ENCODE data around the gene KTI12. TPM values are rescaled to one million over a fixed set of nuclear protein-coding genes. Genes with fewer than 3 reads are reported as not detected.
"Not testable (repeated sequence)": the region's sequence is repeated elsewhere in the genome, so short reads cannot be mapped to it uniquely, and the experiment has no call there.

Gene KTI12
- 9.8 and 10.5 TPM in 2 replicates for polyA plus RNA-seq (2011; rRNA removed)
- 8.1 and 8.2 TPM in 2 replicates for polyA minus RNA-seq (2011; rRNA and poly(A)+ RNA removed)

GRCh38 chr1:52033190-52034049 is at the start of gene KTI12:
KTI12 (minus strand) TSS chr1:52033810; CDS start chr1:52033761, 49 bp downstream.
- POLR2A ChIA-PET: interaction anchor here (1.0 to 1.4 kb wide), 2 partner anchors 22 to 28 kb away, joined by 3 to 9 read pairs; partner anchors contain the start of genes BTF3L4 and TXNDC12
- no peaks in the 10 kb centered on the region for H3K27me3 ChIP-seq (ENCODE audit: control insufficient read depth, insufficient read depth, low read length)
- CTCF ChIA-PET: no interaction called here
- TF ChIP-seq CTCF (IDR thresholded peaks at IDR 0.05; ENCODE audit: low read depth, low read length): no peak
- no peaks in the 10 kb centered on the region for H3K9me3 ChIP-seq (ENCODE audit: control insufficient read depth, insufficient read depth, low read length)
- H3K4me3 ChIP-seq (ENCODE audit: low read depth, low read length): peak within 1 kb of the TSS; percentile 97
- H3K27ac ChIP-seq (ENCODE audit: low read depth, low read length): peak within 1 kb of the TSS; percentile 92
- peak; percentile 79 for DNase-seq (ENCODE audit: low read depth, low spot score)

- H3K27ac ChIP-seq (ENCODE audit: low read depth, low read length): no peak overlapping the region
- TF ChIP-seq CTCF (IDR thresholded peaks at IDR 0.05; ENCODE audit: low read depth, low read length): no peak
- H3K4me3 ChIP-seq (ENCODE audit: low read depth, low read length): no peak overlapping the region
- no peaks in the 10 kb centered on the region for H3K27me3 ChIP-seq (ENCODE audit: control insufficient read depth, insufficient read depth, low read length)
- CTCF ChIA-PET: no interaction called here
- POLR2A ChIA-PET: no interaction called here
- no peak for DNase-seq (ENCODE audit: low read depth, low spot score)
- H3K9me3 ChIP-seq (ENCODE audit: control insufficient read depth, insufficient read depth, low read length): no peaks in the 10 kb centered on the region
Measured at GRCh38 chr1:52080014-52080415, 46.4 kb upstream of the KTI12 start.

- H3K4me3 ChIP-seq (ENCODE audit: low read depth, low read length); H3K27me3 ChIP-seq (ENCODE audit: control insufficient read depth, insufficient read depth, low read length); POLR2A ChIA-PET; H3K9me3 ChIP-seq (ENCODE audit: control insufficient read depth, insufficient read depth, low read length); DNase-seq (ENCODE audit: low read depth, low spot score); H3K27ac ChIP-seq (ENCODE audit: low read depth, low read length): not testable (repeated sequence)
- CTCF ChIA-PET: interaction anchor here (1.1 kb wide), 1 partner anchor 219 kb away, joined by 3 read pairs; no protein-coding TSS in a partner anchor
Measured at GRCh38 chr1:52077277-52077676, 43.7 kb upstream of the KTI12 start.

- H3K27ac ChIP-seq (ENCODE audit: low read depth, low read length): no peak overlapping the region
- no peaks in the 10 kb centered on the region for H3K27me3 ChIP-seq (ENCODE audit: control insufficient read depth, insufficient read depth, low read length)
- H3K9me3 ChIP-seq (ENCODE audit: control insufficient read depth, insufficient read depth, low read length): no peaks in the 10 kb centered on the region
- TF ChIP-seq CTCF (IDR thresholded peaks at IDR 0.05; ENCODE audit: low read depth, low read length): no peak
- no peak overlapping the region for H3K4me3 ChIP-seq (ENCODE audit: low read depth, low read length)
- CTCF ChIA-PET: interaction anchor here (0.7 kb wide), 1 partner anchor 292 kb away, joined by 12 read pairs; no protein-coding TSS in a partner anchor
- no peak for DNase-seq (ENCODE audit: low read depth, low spot score)
- POLR2A ChIA-PET: interaction anchor here (0.7 kb wide), 1 partner anchor 17 kb away, joined by 3 read pairs; no protein-coding TSS in a partner anchor
Measured at GRCh38 chr1:52072291-52072690, 38.7 kb upstream of the KTI12 start.

GRCh38 chr1:52070704-52071103 is 37.1 kb upstream of the KTI12 start:
- H3K9me3 ChIP-seq (ENCODE audit: control insufficient read depth, insufficient read depth, low read length): no peaks in the 10 kb centered on the region
- DNase-seq (ENCODE audit: low read depth, low spot score): no peak
- no peaks in the 10 kb centered on the region for H3K27me3 ChIP-seq (ENCODE audit: control insufficient read depth, insufficient read depth, low read length)
- ChIA-PET CTCF (no interaction called here), POLR2A (no interaction called here)
- no peak for TF ChIP-seq CTCF (IDR thresholded peaks at IDR 0.05; ENCODE audit: low read depth, low read length)
- H3K27ac ChIP-seq (ENCODE audit: low read depth, low read length): no peak overlapping the region
- no peak overlapping the region for H3K4me3 ChIP-seq (ENCODE audit: low read depth, low read length)
